H9 (cell line): ENCODE measurements around the gene DCHS1. TPM values are rescaled to one million over a fixed set of nuclear protein-coding genes. Genes with fewer than 3 reads are reported as not detected.

Experiments
- DNase-seq: peaks from one replicate; pipeline ENCODE4 v3.0.0-alpha.2; 2017
- H2AFZ ChIP-seq: one replicate; pipeline ENCODE4 v1.6.1; 2013; ENCODE audit warnings: mild to moderate bottlenecking, low read length, control low read depth, moderate library complexity
- H2AK5ac ChIP-seq: 2 replicates; pipeline ENCODE4 v1.6.1; 2013; ENCODE audit warnings: low read length, control low read depth, mixed read lengths; ENCODE audit not compliant: insufficient read length
- H2BK120ac ChIP-seq: one replicate; pipeline ENCODE4 v1.6.1; 2013; ENCODE audit warnings: low read depth, mild to moderate bottlenecking, low read length, control low read depth, inconsistent platforms; ENCODE audit not compliant: poor library complexity, severe bottlenecking
- H2BK12ac ChIP-seq: 2 replicates; pipeline ENCODE4 v1.6.1; 2013; ENCODE audit warnings: low read length, control low read depth, mixed read lengths, low read depth; ENCODE audit not compliant: insufficient read length
- H2BK15ac ChIP-seq: 2 replicates; pipeline ENCODE4 v1.6.1; 2013; ENCODE audit warnings: low read depth, low read length, control low read depth
- H2BK20ac ChIP-seq: one replicate; pipeline ENCODE4 v1.6.1; 2013; ENCODE audit warnings: low read depth, mild to moderate bottlenecking, low read length, control low read depth, inconsistent platforms; ENCODE audit not compliant: poor library complexity, severe bottlenecking
- H2BK5ac ChIP-seq: 2 replicates; pipeline ENCODE4 v1.6.1; 2013; ENCODE audit warnings: low read length, control low read depth, mixed read lengths; ENCODE audit not compliant: insufficient read length
- H3K14ac ChIP-seq: 2 replicates; pipeline ENCODE4 v1.6.1; 2013; ENCODE audit warnings: low read length, control low read depth; ENCODE audit not compliant: insufficient read depth
- H3K18ac ChIP-seq: 2 replicates; pipeline ENCODE4 v1.6.1; 2013; ENCODE audit warnings: low read depth, mild to moderate bottlenecking, mixed read lengths, low read length, control low read depth; ENCODE audit not compliant: insufficient read length
- H3K23ac ChIP-seq: 2 replicates; pipeline ENCODE4 v1.6.1; 2013; ENCODE audit warnings: low read length, control low read depth, mixed read lengths, low read depth; ENCODE audit not compliant: insufficient read length
- H3K23me2 ChIP-seq: 2 replicates; pipeline ENCODE4 v1.6.1; 2013; ENCODE audit warnings: low read depth, mild to moderate bottlenecking, mixed read lengths, low read length, control low read depth; ENCODE audit not compliant: insufficient read length, poor library complexity, severe bottlenecking
- H3K27ac ChIP-seq: 2 replicates; pipeline ENCODE4 v1.5.1; 2013; ENCODE audit warnings: low read length, control low read depth, mixed read lengths, low read depth; ENCODE audit not compliant: insufficient read length
- H3K27me3 ChIP-seq: 2 replicates; pipeline ENCODE4 v1.6.1; 2013; ENCODE audit warnings: low read length, control low read depth, inconsistent platforms; ENCODE audit not compliant: insufficient read depth
- H3K4ac ChIP-seq: 2 replicates; pipeline ENCODE4 v1.6.1; 2013; ENCODE audit warnings: low read depth, mild to moderate bottlenecking, control low read depth, inconsistent platforms, low read length, moderate library complexity
- H3K4me1 ChIP-seq: 2 replicates; pipeline ENCODE4 v1.6.1; 2013; ENCODE audit warnings: low read length, control low read depth, inconsistent platforms; ENCODE audit not compliant: insufficient read depth
- H3K4me2 ChIP-seq: 2 replicates; pipeline ENCODE4 v1.6.1; 2013; ENCODE audit warnings: low read length, control low read depth, mixed read lengths; ENCODE audit not compliant: insufficient read length, insufficient read depth
- H3K56ac ChIP-seq: 2 replicates; pipeline ENCODE4 v1.6.1; 2013; ENCODE audit warnings: low read depth, mild to moderate bottlenecking, mixed read lengths, low read length, control low read depth; ENCODE audit not compliant: insufficient read length
- H3K79me1 ChIP-seq: 2 replicates; pipeline ENCODE4 v1.6.1; 2013; ENCODE audit warnings: low read depth, mild to moderate bottlenecking, moderate library complexity, low read length, control low read depth, inconsistent platforms; ENCODE audit not compliant: insufficient read depth, poor library complexity, severe bottlenecking
- H3K79me2 ChIP-seq: 2 replicates; pipeline ENCODE4 v1.6.1; 2013; ENCODE audit warnings: low read length, control low read depth, inconsistent platforms; ENCODE audit not compliant: insufficient read depth
- H3K9ac ChIP-seq: 2 replicates; pipeline ENCODE4 v1.6.1; 2013; ENCODE audit warnings: low read length, control low read depth, mixed read lengths; ENCODE audit not compliant: insufficient read length; ENCODE audit errors: extremely low read depth
- H3K9me3 ChIP-seq: one replicate; pipeline ENCODE4 v1.6.1; 2013; ENCODE audit warnings: low read depth, low read length, inconsistent platforms; ENCODE audit not compliant: control insufficient read depth
- H3T11ph ChIP-seq: one replicate; pipeline ENCODE4 v1.6.1; 2013; ENCODE audit warnings: mild to moderate bottlenecking, low read length, control low read depth, inconsistent platforms
- H4K20me1 ChIP-seq: one replicate; pipeline ENCODE4 v1.6.1; 2013; ENCODE audit not compliant: control insufficient read depth, insufficient read length, insufficient read depth
- H4K5ac ChIP-seq: 2 replicates; pipeline ENCODE4 v1.6.1; 2013; ENCODE audit warnings: low read depth, mild to moderate bottlenecking, mixed read lengths, low read length, control low read depth; ENCODE audit not compliant: insufficient read length
- H4K8ac ChIP-seq: replicated peaks from 2 replicates; pipeline ENCODE4 v1.6.1; 2013; ENCODE audit warnings: low read length, control low read depth, mixed read lengths, low read depth; ENCODE audit not compliant: insufficient read length
- H4K91ac ChIP-seq: 2 replicates; pipeline ENCODE4 v1.6.1; 2013; ENCODE audit warnings: low read depth, mild to moderate bottlenecking, moderate library complexity, mixed read lengths, low read length, control low read depth; ENCODE audit not compliant: insufficient read length
- H3K27ac Mint-ChIP-seq, 3 experiments: 2 replicates in 2 of 3; 3 replicates in 1 of 3; pipeline ENCODE4 v1.8.0; 2020 to 2021; ENCODE audit warnings: mixed read lengths in 3 of 3, mild to moderate bottlenecking in 1 of 3, moderate library complexity in 1 of 3
- H3K27me3 Mint-ChIP-seq: 2 replicates; pipeline ENCODE4 v1.8.0; 2021; ENCODE audit warnings: low read depth, mild to moderate bottlenecking, moderate library complexity, mixed read lengths
- H3K36me3 Mint-ChIP-seq, 3 experiments: 2 replicates in 2 of 3; 3 replicates in 1 of 3; pipeline ENCODE4 v1.8.0; 2020 to 2021; ENCODE audit warnings: low read depth in 3 of 3, mixed read lengths in 3 of 3; ENCODE audit not compliant: insufficient read depth in 1 of 3
- H3K4me1 Mint-ChIP-seq, 2 experiments: 2 replicates each; pipeline ENCODE4 v1.8.0; 2020; ENCODE audit warnings: mixed read lengths in 2 of 2
- H3K4me3 Mint-ChIP-seq, 2 experiments: 2 replicates in 1 of 2; 3 replicates in 1 of 2; pipeline ENCODE4 v1.8.0; 2020 to 2021; ENCODE audit warnings: mild to moderate bottlenecking in 2 of 2, mixed read lengths in 2 of 2, moderate library complexity in 1 of 2
- H3K9me3 Mint-ChIP-seq, 2 experiments: 2 replicates in 1 of 2; 3 replicates in 1 of 2; pipeline ENCODE4 v1.8.0; 2020; ENCODE audit warnings: mild to moderate bottlenecking in 2 of 2, mixed read lengths in 2 of 2, moderate library complexity in 1 of 2
- CTCF ChIP-seq: fragments of 200-600 bp; sonication (generic); conservative IDR thresholded peaks from 3 replicates; pipeline ENCODE4 v1.8.0; 2021; ENCODE audit warnings: antibody characterized with exemption, mild to moderate bottlenecking
- WGBS: extraction: QIAGEN DNeasy Blood & Tissue Kit; methylation state at CpG from one replicate; pipeline ENCODE4 v1.1.7; 2013; ENCODE audit warnings: missing lambda C conversion rate, low lambda C conversion rate, mixed read lengths; ENCODE audit not compliant: insufficient read length; ENCODE audit errors: extremely low coverage; 5-methylcytosine and 5-hydroxymethylcytosine counted together
- total RNA-seq: library from RNA; stranded (reverse); gene quantifications from 2 replicates; pipeline ENCODE4 v1.2.1, GENCODE V29; 2021

The DCHS1 gene
- total RNA-seq, 1 experiment from 2014 or later, result 12.5 TPM

GRCh38 chr11:6642957-6643356, 12.7 kb downstream of the DCHS1 start:
- no CpG with 5 or more reads among the region's 7 CpGs for WGBS
- no peak overlapping the region for H3K9ac ChIP-seq
- H4K8ac ChIP-seq, result no peak overlapping the region
- no peak overlapping the region for H4K5ac ChIP-seq
- no peak overlapping the region for H4K91ac ChIP-seq
- no peak overlapping the region for H3K4me2 ChIP-seq
- H3K79me2 ChIP-seq, result no peaks in the 10 kb centered on the region
- H2AK5ac ChIP-seq, result no peak overlapping the region
- no peak overlapping the region for H2BK15ac ChIP-seq
- H4K20me1 ChIP-seq, result no peaks in the 10 kb centered on the region
- no peaks in the 10 kb centered on the region for H3K23me2 ChIP-seq
- H3K4ac ChIP-seq, result no peak overlapping the region
- no peak for TF ChIP-seq CTCF
- Mint-ChIP-seq H3K4me1 (no peaks in the 10 kb centered on the region), H3K4me3 (no peak overlapping the region), H3K27me3 (0 out of 2 replicates have a peak, but pooled peaks cover 2% of the 10 kb centered on the region), H3K27ac (no peak overlapping the region), H3K9me3 (no peaks in the 10 kb centered on the region), H3K36me3 (no peaks in the 10 kb centered on the region)
- H2AFZ ChIP-seq, result no peak overlapping the region
- H2BK20ac ChIP-seq, result no peak overlapping the region
- no peak overlapping the region for H3K18ac ChIP-seq
- H3T11ph ChIP-seq, result no peak overlapping the region
- no peaks in the 10 kb centered on the region for H3K27me3 ChIP-seq
- H2BK5ac ChIP-seq, result no peak overlapping the region
- no peak overlapping the region for H2BK12ac ChIP-seq
- no peak overlapping the region for H3K27ac ChIP-seq
- no peak overlapping the region for H2BK120ac ChIP-seq
- no peaks in the 10 kb centered on the region for H3K9me3 ChIP-seq
- H3K79me1 ChIP-seq, result no peaks in the 10 kb centered on the region
- no peak overlapping the region for H3K56ac ChIP-seq
- DNase-seq, result no peak
- H3K4me1 ChIP-seq, result peaks cover 2% of the 10 kb centered on the region; the same call in 1 of the 2 replicates
- H3K14ac ChIP-seq, result no peak overlapping the region
- no peak overlapping the region for H3K23ac ChIP-seq
